IPS-18c (cell line): ENCODE measurements around the gene FSTL4.

Experiments
- H3K4me3 ChIP-seq: 2 replicates; pipeline ENCODE4 v1.7.0; 2013; ENCODE audit warnings: low read depth, mild to moderate bottlenecking, low read length, moderate library complexity; ENCODE audit not compliant: insufficient read depth
- H3K9me3 ChIP-seq: one replicate; pipeline ENCODE4 v1.6.1; 2013; ENCODE audit warnings: mild to moderate bottlenecking, low read length, moderate library complexity; ENCODE audit not compliant: control insufficient read depth, insufficient read depth

Gene FSTL4

DNA sequence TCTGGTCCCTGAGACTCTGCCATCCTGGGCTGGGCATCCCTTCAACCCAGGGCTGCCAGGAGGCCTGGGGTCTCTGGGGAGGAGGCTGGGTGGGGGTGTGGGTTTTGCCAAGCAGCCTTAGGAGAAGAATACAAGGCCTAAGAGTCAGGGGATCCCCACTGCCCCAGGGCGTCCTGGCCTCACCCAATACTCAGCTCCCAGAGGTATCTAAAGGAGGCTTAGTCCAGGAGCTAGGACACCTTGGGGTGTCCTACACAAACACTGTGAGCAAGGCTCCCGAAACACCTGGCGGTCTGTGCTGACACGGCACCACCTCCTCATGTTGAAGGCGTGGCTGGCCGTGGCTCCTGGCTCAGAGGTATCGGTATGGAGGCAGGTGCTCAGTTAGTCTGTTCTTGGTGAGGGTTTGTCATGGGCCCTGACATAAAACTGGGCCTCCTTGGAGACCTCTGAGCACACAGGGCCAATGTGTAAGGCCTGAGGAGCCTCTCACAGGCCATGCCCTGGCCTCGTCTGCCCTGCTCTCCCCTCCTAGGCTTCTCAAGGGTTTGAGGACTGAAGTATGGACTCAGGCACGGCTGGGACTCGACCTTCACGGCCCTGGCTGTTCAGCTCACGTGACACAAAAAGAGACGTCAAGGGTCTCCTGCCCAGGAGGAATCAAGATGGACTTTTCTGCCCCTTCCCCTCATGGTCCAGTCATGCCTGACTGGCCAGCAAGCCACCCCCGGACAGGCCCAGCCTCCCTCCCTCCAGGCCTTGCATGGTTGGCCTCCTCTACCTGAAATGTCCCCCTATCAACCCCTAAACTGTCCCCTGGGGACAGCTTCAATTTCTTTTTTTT is 277.3 kb downstream of the FSTL4 start:
- Histone ChIP-seq H3K9me3 (no peaks in the 10 kb centered on the region), H3K4me3 (no peak overlapping the region)

DNA sequence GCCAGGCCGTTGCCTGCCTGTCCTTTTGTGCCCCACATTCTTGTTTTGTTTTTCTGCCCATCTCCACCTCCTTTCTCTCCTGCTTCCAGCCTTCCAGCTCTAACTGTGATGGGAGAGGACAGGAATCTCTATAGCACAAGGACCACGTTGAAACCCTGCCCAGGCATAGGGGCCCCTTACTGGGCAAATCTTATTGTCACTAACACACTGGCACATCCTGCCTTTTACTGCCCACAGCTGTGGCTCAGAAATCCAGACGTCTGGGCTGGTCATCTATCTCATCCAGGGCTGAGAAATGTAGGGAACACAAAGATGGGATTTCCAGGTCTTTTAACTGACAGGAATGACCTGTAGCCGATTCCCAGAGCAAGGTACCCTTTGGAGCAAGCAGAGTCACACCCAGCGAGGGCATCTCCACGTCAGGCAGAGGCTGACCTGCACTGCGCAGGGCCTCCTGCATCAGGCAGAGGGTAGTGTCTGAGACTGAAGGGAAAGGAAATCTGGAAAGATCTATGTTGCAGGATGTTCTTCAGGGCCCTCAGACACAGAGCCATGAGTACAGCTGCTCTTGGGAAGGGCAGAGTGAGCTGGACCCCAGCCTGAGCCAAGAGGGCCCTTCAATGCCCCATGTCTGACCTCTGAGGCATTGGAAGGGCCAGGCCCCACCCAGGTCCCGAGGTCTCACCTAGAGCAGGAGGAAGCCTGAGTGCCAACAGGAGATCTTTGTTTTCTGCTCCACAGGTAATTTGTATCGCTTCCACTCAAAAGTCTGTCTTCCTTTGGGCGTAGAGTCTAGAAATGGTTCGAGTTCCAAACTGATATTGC is 278.8 kb downstream of the FSTL4 start:
- no peak overlapping the region for H3K4me3 ChIP-seq

DNA sequence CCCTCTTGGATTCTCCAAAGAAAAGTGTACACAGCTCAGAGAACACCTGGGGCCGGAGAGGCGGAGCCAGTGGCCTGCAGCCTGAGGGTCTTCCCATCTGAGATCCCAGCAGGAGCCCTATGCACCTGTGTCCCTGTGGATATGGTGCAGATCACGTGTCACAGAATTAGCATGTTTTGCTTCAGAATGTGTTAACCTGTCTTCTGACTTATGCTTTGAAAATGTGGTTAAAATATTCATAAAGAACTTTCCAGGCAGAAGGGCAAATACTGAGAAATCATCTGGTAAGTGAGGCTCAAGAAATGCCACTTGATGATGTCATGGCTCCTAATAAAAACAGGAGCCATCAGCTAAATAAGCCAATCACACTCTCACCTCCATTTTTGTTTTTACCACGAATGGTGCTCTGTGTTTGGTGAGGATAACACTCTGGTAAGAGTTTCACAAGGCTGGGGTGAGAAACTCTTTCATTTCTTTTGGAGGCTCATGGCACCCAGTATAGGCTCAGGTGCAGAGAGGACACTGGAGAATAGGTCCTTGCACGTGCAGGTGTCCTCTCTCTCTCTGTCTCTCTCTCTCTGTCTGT is 279.8 kb downstream of the FSTL4 start:
- H3K9me3 ChIP-seq: no peaks in the 10 kb centered on the region
- H3K4me3 ChIP-seq: no peak overlapping the region

More for the DNA sequence above, 278.8 kb downstream of the FSTL4 start:
- no peaks in the 10 kb centered on the region for H3K9me3 ChIP-seq

- Histone ChIP-seq H3K9me3 (no peaks in the 10 kb centered on the region), H3K4me3 (no peak overlapping the region)
Observed at GRCh38 chr5:133331941-133332340, 280.4 kb downstream of the FSTL4 start.

DNA sequence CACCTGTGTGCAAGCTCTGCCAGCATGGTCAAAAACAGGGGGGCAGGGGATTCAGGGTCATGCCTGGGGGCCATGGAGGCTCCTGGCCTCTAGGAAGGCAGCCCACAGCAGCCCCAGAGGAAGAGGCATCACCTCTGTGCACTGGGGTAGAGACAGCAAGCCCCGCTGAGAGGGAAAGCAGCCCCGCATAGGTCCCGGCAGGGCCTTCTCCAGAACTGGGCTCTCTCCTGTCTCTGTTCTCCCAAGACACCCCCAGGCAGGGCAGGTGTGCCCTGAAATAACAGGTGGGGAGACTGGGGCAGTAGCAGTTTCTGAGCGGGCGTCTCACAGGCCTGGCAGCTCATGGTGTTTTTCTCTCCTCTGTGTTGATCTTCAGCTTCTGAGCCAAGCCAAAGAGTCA is 281.4 kb downstream of the FSTL4 start:
- H3K9me3 ChIP-seq: no peaks in the 10 kb centered on the region

DNA sequence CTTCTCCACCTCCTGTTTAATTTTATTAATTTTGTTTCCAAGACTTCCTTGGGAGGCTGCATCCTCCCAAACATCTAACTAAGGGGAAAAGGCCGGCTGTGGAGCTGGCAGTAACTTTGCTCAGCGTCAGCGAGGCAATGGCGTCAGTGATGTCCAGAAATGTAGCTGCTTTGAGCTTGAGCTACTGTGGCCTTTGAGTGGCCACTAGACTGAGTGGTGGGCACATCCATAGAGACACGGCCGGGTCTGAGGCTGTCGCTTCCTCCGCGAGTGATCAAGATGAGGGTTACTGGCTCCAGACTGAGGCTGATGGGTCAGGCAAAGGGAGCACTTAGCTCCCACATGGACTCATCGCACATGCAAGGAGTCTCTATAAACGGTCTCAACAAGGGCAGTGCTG is 283.5 kb downstream of the FSTL4 start:
- no peaks in the 10 kb centered on the region for H3K9me3 ChIP-seq

More for the DNA sequence above, 281.4 kb downstream of the FSTL4 start:
- no peak overlapping the region for H3K4me3 ChIP-seq

DNA sequence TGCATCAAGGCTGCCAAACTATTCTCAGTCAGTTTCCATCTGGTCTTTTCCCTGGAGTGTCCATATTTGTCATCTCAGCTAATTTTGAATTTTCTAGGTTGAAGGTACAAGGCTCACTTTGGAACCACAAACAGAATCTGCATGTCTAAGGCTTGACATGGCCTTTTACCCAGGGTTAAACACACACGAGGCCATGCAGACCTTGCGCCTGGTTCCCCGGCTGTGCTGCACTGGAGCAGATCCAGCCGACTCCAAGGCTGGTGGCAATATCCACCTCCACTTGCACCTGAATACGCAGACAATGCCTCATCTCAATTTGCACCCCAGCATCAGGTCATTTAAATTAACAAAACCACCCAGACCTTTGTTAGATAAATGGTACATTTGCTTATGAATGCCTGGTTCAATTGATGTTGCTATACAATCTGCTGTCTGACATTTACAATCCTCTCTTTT is 284.4 kb downstream of the FSTL4 start:
- H3K4me3 ChIP-seq: no peak overlapping the region
- H3K9me3 ChIP-seq: no peaks in the 10 kb centered on the region

More for the DNA sequence above, 283.5 kb downstream of the FSTL4 start:
- no peak overlapping the region for H3K4me3 ChIP-seq

GRCh38 chr5:133326361-133326760 is 286.0 kb downstream of the FSTL4 start:
- Histone ChIP-seq H3K4me3 (no peak overlapping the region), H3K9me3 (no peaks in the 10 kb centered on the region)

DNA sequence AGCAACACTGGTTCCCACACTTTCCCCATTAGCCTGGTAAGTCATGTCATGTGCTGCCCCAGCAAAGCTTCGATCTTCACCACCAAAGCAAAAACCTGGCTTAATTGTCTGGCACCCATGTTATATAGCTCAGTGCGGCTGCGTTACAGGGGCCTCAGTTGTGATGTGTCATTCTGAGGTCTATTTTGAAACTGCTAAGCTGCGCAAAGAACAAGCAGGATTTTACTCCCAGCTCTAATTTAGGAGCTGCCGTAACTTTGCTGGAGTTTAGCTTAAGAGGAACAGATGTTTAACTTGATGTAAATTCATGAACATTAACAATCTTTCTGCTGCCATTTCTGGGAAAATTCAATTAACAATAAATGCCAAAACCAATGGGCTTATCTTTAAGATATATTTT is 286.5 kb downstream of the FSTL4 start:
- H3K9me3 ChIP-seq: no peaks in the 10 kb centered on the region
- H3K4me3 ChIP-seq: no peak overlapping the region

GRCh38 chr5:133324926-133325325 is 287.4 kb downstream of the FSTL4 start:
- Histone ChIP-seq H3K9me3 (no peaks in the 10 kb centered on the region), H3K4me3 (no peak overlapping the region)

DNA sequence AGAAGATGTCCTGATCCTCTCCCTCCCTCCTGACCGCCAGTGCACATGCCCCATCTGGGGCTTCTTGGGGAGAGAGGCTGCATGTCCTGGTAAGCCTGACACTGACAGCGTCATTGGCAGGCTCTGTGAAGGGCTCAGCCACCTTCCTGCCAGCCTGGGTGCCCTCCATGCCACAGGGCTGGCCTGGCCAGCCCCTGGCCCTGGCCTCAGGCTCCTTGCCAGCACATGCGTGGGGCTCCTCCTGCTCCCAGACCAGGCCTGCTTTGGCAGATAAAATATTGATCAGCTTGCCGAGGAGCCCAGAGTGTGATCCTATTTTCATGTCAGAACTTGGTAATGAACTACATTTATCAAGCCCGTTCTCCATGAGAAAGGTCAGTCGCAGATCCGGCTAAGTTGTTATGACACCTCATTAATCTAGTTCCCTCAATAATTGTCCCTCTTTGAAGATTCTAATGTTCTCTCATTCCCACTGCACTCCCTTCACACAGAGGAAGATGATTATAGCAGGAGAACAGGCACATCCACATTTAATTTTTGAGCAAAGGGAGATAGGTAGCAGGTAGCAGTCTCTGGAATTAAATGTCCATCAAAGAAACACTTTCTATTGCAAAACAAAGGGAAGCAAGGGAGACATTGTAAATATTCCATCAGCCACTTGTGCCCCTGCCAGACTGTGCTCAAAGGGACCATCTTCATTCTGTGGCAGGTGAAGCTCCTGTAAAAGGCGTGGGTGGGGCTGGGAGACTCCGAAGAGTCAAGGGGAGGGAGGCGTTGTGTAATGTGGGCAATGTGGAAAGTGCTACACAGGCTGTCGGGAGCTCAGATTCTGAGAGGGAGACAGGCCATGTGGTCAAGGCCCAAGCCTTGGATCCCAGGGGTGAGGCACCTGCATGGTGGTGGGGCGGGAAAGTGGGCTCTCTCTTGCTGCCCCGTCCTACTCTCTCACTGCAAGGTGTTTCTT is 288.6 kb downstream of the FSTL4 start:
- H3K4me3 ChIP-seq: no peak overlapping the region
- no peaks in the 10 kb centered on the region for H3K9me3 ChIP-seq

DNA sequence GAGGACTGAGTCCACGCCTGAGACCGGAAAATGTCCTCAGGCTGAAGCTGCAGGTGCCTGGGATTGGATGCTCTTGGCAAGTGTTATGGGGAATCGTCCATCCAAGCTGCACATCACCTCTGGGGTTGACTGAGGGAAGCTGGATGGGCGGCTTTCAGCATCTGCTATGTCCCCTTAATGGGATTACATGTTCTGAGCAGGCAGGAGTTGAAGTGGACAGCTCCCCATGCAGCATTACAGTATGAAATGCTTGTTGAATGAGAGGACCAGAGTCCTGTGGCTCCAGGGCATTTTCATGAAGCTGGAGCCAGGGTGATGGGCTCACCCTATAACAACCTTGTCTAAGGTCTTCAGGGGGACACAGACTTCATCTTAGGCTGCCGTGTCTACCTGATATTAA is 289.6 kb downstream of the FSTL4 start:
- Histone ChIP-seq H3K9me3 (no peaks in the 10 kb centered on the region), H3K4me3 (no peak overlapping the region)

DNA sequence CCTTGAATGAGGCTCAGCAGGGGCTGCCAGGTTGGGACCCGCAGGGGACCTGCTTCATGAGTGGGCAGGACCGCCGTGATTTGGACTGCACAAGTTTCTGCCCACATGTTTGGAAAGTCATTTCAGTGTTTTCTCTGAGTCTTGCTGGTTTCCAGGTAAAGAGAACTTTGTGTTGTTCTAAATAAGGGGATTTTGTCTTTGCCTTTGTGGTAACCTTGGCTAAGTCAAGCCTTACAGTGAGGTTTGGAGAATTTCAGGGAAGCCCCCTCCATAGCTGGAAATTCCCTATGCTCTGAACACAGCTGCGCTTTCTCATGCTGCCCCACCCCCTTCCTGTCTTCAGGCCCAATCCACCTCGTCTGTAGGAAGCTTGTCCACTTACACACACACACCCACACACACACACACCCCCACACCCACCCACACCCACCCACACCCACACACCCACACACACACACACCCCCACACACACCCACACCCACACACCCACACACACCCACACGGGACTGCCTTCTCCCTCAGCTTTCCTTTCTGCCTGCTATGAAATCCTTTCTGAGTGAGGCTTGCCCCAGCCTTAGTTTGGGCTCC is 290.4 kb downstream of the FSTL4 start:
- H3K9me3 ChIP-seq: no peaks in the 10 kb centered on the region
- no peak overlapping the region for H3K4me3 ChIP-seq

GRCh38 chr5:133321286-133321832 is 291.0 kb downstream of the FSTL4 start:
- H3K9me3 ChIP-seq: no peaks in the 10 kb centered on the region
- H3K4me3 ChIP-seq: no peak overlapping the region

GRCh38 chr5:133319905-133320520 is 292.3 kb downstream of the FSTL4 start:
- no peak overlapping the region for H3K4me3 ChIP-seq

GRCh38 chr5:133319244-133319643 is 293.1 kb downstream of the FSTL4 start:
- Histone ChIP-seq H3K9me3 (no peaks in the 10 kb centered on the region), H3K4me3 (no peak overlapping the region)

More at GRCh38 chr5:133319905-133320520, 292.3 kb downstream of the FSTL4 start:
- H3K9me3 ChIP-seq: no peaks in the 10 kb centered on the region
